Measurements from ENCODE around the gene SYS1. TPM values are rescaled to one million over a fixed set of nuclear protein-coding genes. Genes with fewer than 3 reads are reported as not detected.

The SYS1 gene
- total RNA-seq, 4 donors from 2014 or later = 28.2 to 48.4 (median 42.5) TPM

GRCh38 chr20:45339084-45339483 is 23.9 kb upstream of the SYS1 start:
- intact Hi-C loops (cut with DNase I) = no loop called here
- H3K27me3 ChIP-seq = no peaks in the 10 kb centered on the region
- TF ChIP-seq POLR2AphosphoS5 (IDR thresholded peaks at IDR 0.05) (no peak), EP300 (IDR thresholded peaks at IDR 0.05) (no peak), POLR2A (IDR thresholded peaks at IDR 0.05; ENCODE audit: low read depth) (no peak)
- TF ChIP-seq, protein P1, sequence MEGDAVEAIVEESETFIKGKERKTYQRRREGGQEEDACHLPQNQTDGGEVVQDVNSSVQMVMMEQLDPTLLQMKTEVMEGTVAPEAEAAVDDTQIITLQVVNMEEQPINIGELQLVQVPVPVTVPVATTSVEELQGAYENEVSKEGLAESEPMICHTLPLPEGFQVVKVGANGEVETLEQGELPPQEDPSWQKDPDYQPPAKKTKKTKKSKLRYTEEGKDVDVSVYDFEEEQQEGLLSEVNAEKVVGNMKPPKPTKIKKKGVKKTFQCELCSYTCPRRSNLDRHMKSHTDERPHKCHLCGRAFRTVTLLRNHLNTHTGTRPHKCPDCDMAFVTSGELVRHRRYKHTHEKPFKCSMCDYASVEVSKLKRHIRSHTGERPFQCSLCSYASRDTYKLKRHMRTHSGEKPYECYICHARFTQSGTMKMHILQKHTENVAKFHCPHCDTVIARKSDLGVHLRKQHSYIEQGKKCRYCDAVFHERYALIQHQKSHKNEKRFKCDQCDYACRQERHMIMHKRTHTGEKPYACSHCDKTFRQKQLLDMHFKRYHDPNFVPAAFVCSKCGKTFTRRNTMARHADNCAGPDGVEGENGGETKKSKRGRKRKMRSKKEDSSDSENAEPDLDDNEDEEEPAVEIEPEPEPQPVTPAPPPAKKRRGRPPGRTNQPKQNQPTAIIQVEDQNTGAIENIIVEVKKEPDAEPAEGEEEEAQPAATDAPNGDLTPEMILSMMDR (IDR thresholded peaks at IDR 0.05) = no peak
- no peaks in the 10 kb centered on the region for H3K9me3 ChIP-seq
- H3K36me3 ChIP-seq = peaks cover 0 to 30% (median 18%) of the 10 kb centered on the region in 4 donors
- DNase-seq (ENCODE audit: extremely low spot score) = no peak
- 80% methylated on average over 6 of the region's 6 CpGs for WGBS
- peak overlapping the region; percentile 93 to 97 (median 96) for H3K27ac ChIP-seq (replicated peaks in 1 of 4)
- no peak overlapping the region for H3K4me3 ChIP-seq
- H3K4me1 ChIP-seq = peaks cover 69 to 90% (median 84%) of the 10 kb centered on the region in 4 donors

- TF ChIP-seq, protein P1 (IDR thresholded peaks at IDR 0.05) = no peak
- TF ChIP-seq POLR2AphosphoS5 (IDR thresholded peaks at IDR 0.05) (no peak), POLR2A (IDR thresholded peaks at IDR 0.05; ENCODE audit: low read depth) (no peak), EP300 (IDR thresholded peaks at IDR 0.05) (no peak)
- WGBS = 87% methylated on average over 2 of the region's 2 CpGs
- intact Hi-C loops (cut with DNase I) = no loop called here
- Histone ChIP-seq H3K4me1 (peaks cover 73 to 97% (median 91%) of the 10 kb centered on the region in 4 donors), H3K4me3 (no peak overlapping the region), H3K9me3 (no peaks in the 10 kb centered on the region), H3K27ac (replicated peaks in 1 of 4) (peak overlapping the region; percentile 93 to 97 (median 96)), H3K27me3 (no peaks in the 10 kb centered on the region), H3K36me3 (peaks cover 0 to 23% (median 13%) of the 10 kb centered on the region in 4 donors)
- DNase-seq (ENCODE audit: extremely low spot score) = no peak
Measured at GRCh38 chr20:45339799-45340198, 23.2 kb upstream of the SYS1 start.

- Histone ChIP-seq H3K9me3 (no peaks in the 10 kb centered on the region), H3K27ac (replicated peaks in 1 of 4) (peak overlapping the region; percentile 93 to 97 (median 96)), H3K4me3 (no peak overlapping the region), H3K36me3 (peaks cover 0 to 18% (median 8%) of the 10 kb centered on the region in 4 donors), H3K27me3 (no peaks in the 10 kb centered on the region), H3K4me1 (peaks cover 79 to 100% (median 97%) of the 10 kb centered on the region in 4 donors)
- DNase-seq (ENCODE audit: extremely low spot score) = no peak
- intact Hi-C loops (cut with DNase I) = no loop called here
- WGBS = 61% methylated on average over 5 of the region's 5 CpGs
- TF ChIP-seq POLR2A (IDR thresholded peaks at IDR 0.05; ENCODE audit: low read depth) (no peak), EP300 (IDR thresholded peaks at IDR 0.05) (no peak), POLR2AphosphoS5 (IDR thresholded peaks at IDR 0.05) (no peak)
- TF ChIP-seq, protein P1 (IDR thresholded peaks at IDR 0.05) = no peak
Measured at GRCh38 chr20:45340236-45340847, 22.6 kb upstream of the SYS1 start.

- TF ChIP-seq POLR2A (IDR thresholded peaks at IDR 0.05; ENCODE audit: low read depth) (no peak), POLR2AphosphoS5 (IDR thresholded peaks at IDR 0.05) (no peak), EP300 (IDR thresholded peaks at IDR 0.05) (no peak)
- TF ChIP-seq, protein P1 (IDR thresholded peaks at IDR 0.05) = no peak
- peak overlapping the region; percentile 93 to 97 (median 96) for H3K27ac ChIP-seq (replicated peaks in 1 of 4)
- H3K9me3 ChIP-seq = no peaks in the 10 kb centered on the region
- no peaks in the 10 kb centered on the region for H3K27me3 ChIP-seq
- intact Hi-C loops (cut with DNase I) = no loop called here
- H3K4me1 ChIP-seq = peaks cover 84 to 100% (median 100%) of the 10 kb centered on the region in 4 donors
- H3K36me3 ChIP-seq = peaks cover 0 to 12% (median 3%) of the 10 kb centered on the region in 4 donors
- no peak overlapping the region for H3K4me3 ChIP-seq
- no peak for DNase-seq (ENCODE audit: extremely low spot score)
- WGBS = 67% methylated on average over 1 of the region's 1 CpG
Measured at GRCh38 chr20:45340951-45341350, 22.0 kb upstream of the SYS1 start.

Data from esophagus muscularis mucosa (tissue), 4 donors.